ENCODE results near the gene ATP7A. TPM values are rescaled to one million over a fixed set of nuclear protein-coding genes. Genes with fewer than 3 reads are reported as not detected.

The ATP7A gene
- total RNA-seq, result 13.3 and 13.5 TPM in 2 replicates

GRCh38 chrX:77910108-77910840 lies at the start of gene ATP7A:
Gene ATP7A (plus strand): TSS chrX:77910693. CDS start chrX:77971642, 60,949 bp downstream.

GRCh38 chrX:77894921-77895886 lies 15.3 kb upstream of the ATP7A start, which contains the start of gene MAGT1:
Gene MAGT1 (minus strand): TSS chrX:77895435. CDS start chrX:77895410, 25 bp downstream.

GRCh38 chrX:77899081-77899828 lies 11.2 kb upstream of the ATP7A start, which contains the start of gene COX7B:
Gene COX7B (plus strand): TSS chrX:77899468. CDS start chrX:77899554, 86 bp downstream.

GRCh38 chrX:77969538-77969937 lies 59.0 kb downstream of the ATP7A start, which contains the start of gene PGAM4:
Gene PGAM4 (minus strand): TSS chrX:77969638. CDS start chrX:77969638, 0 bp downstream.

Other genes starting within 250 kb of the ATP7A start
- 83.8 and 88.8 TPM in 2 replicates for gene ATRX, start 124.5 kb upstream of the ATP7A start, total RNA-seq
- 105 and 119 TPM in 2 replicates for gene MAGT1, start 15.3 kb upstream of the ATP7A start, total RNA-seq
- gene COX7B, start 11.2 kb upstream of the ATP7A start, total RNA-seq, result 372 and 611 TPM in 2 replicates
- gene PGAM4, start 58.9 kb downstream of the ATP7A start, total RNA-seq, result not detected in 2 replicates
- 321 and 382 TPM in 2 replicates for gene PGK1, start 193.6 kb downstream of the ATP7A start, total RNA-seq
- 19.5 and 21.3 TPM in 2 replicates for gene TAF9B, start 229.0 kb downstream of the ATP7A start, total RNA-seq